HEK293 (cell line): ENCODE results near the gene ENAH.

ENCODE experiments used
- ELK4 ChIP-seq: IDR thresholded peaks from 2 replicates; pipeline ENCODE4 v1.6.1; 2011; ENCODE audit warnings: mild to moderate bottlenecking, low read depth, low read length, borderline replicate concordance
- GLI4 ChIP-seq: fragments of 450-650 bp; formaldehyde crosslinking; IDR thresholded peaks from 2 replicates; pipeline ENCODE4 v1.5.1; 2016; ENCODE audit warnings: missing biosample characterization, missing genetic modification characterization
- GLIS1 ChIP-seq: fragments of 450-650 bp; formaldehyde crosslinking; IDR thresholded peaks from 2 replicates; pipeline ENCODE4 v1.5.1; 2016; ENCODE audit warnings: missing biosample characterization, missing genetic modification characterization
- MYNN ChIP-seq: fragments of 450-650 bp; formaldehyde crosslinking; IDR thresholded peaks from 2 replicates; pipeline ENCODE4 v1.5.1; 2016; ENCODE audit warnings: missing biosample characterization, missing genetic modification characterization, borderline replicate concordance
- SALL2 ChIP-seq: fragments of 450-650 bp; formaldehyde crosslinking; IDR thresholded peaks from 2 replicates; pipeline ENCODE4 v1.5.0; 2017; ENCODE audit warnings: missing biosample characterization, mild to moderate bottlenecking, missing genetic modification characterization, borderline replicate concordance
- SCRT1 ChIP-seq: fragments of 450-650 bp; formaldehyde crosslinking; IDR thresholded peaks from 2 replicates; pipeline ENCODE4 v1.5.1; 2016; ENCODE audit warnings: missing biosample characterization, missing genetic modification characterization, borderline replicate concordance
- SCRT2 ChIP-seq: fragments of 450-650 bp; formaldehyde crosslinking; IDR thresholded peaks from 2 replicates; pipeline ENCODE4 v1.5.1; 2016; ENCODE audit warnings: missing biosample characterization, missing genetic modification characterization
- SP3 ChIP-seq: fragments of 450-650 bp; formaldehyde crosslinking; IDR thresholded peaks from 2 replicates; pipeline ENCODE4 v1.5.1; 2016; ENCODE audit warnings: missing biosample characterization, missing genetic modification characterization
- TCF7L2 ChIP-seq: IDR thresholded peaks from 2 replicates; pipeline ENCODE4 v1.6.1; 2011; ENCODE audit warnings: low read depth, mild to moderate bottlenecking, inconsistent platforms, low read length, moderate library complexity, borderline replicate concordance
- ZBTB20 ChIP-seq: fragments of 450-650 bp; formaldehyde crosslinking; IDR thresholded peaks from 2 replicates; pipeline ENCODE4 v1.5.1; 2016; ENCODE audit warnings: missing biosample characterization, missing genetic modification characterization
- ZBTB7A ChIP-seq: fragments of 450-650 bp; formaldehyde crosslinking; IDR thresholded peaks from 2 replicates; pipeline ENCODE4 v1.5.1; 2016; ENCODE audit warnings: low read depth, missing biosample characterization, missing genetic modification characterization
- ZFP3 ChIP-seq: fragments of 450-650 bp; formaldehyde crosslinking; IDR thresholded peaks from 2 replicates; pipeline ENCODE4 v1.5.1; 2016; ENCODE audit warnings: low read depth, missing biosample characterization, missing genetic modification characterization
- ZIC2 ChIP-seq: fragments of 450-650 bp; formaldehyde crosslinking; IDR thresholded peaks from 2 replicates; pipeline ENCODE4 v1.5.1; 2016; ENCODE audit warnings: missing biosample characterization, missing genetic modification characterization
- ZNF157 ChIP-seq: fragments of 450-650 bp; formaldehyde crosslinking; IDR thresholded peaks from 2 replicates; pipeline ENCODE4 v1.5.1; 2016; ENCODE audit warnings: missing biosample characterization, missing genetic modification characterization
- ZNF211 ChIP-seq: fragments of 450-650 bp; formaldehyde crosslinking; IDR thresholded peaks from 2 replicates; pipeline ENCODE4 v1.5.1; 2016; ENCODE audit warnings: low read depth, missing biosample characterization, missing genetic modification characterization
- ZNF26 ChIP-seq: fragments of 450-650 bp; formaldehyde crosslinking; IDR thresholded peaks from 2 replicates; pipeline ENCODE4 v1.5.1; 2016; ENCODE audit warnings: missing biosample characterization, missing genetic modification characterization
- ZNF366 ChIP-seq: fragments of 450-650 bp; formaldehyde crosslinking; conservative IDR thresholded peaks from 2 replicates; pipeline ENCODE4 v1.5.1; 2016; ENCODE audit warnings: missing biosample characterization, missing genetic modification characterization
- ZNF404 ChIP-seq: fragments of 450-650 bp; formaldehyde crosslinking; IDR thresholded peaks from 2 replicates; pipeline ENCODE4 v1.5.1; 2017; ENCODE audit warnings: missing biosample characterization, missing genetic modification characterization
- ZNF426 ChIP-seq: fragments of 450-650 bp; formaldehyde crosslinking; IDR thresholded peaks from 2 replicates; pipeline ENCODE4 v1.5.1; 2017; ENCODE audit warnings: missing biosample characterization, missing genetic modification characterization, mild to moderate bottlenecking, inconsistent platforms, moderate library complexity
- ZNF473 ChIP-seq: fragments of 450-650 bp; formaldehyde crosslinking; IDR thresholded peaks from 2 replicates; pipeline ENCODE4 v1.5.1; 2017; ENCODE audit warnings: missing biosample characterization, missing genetic modification characterization
- ZNF501 ChIP-seq: fragments of 450-650 bp; formaldehyde crosslinking; IDR thresholded peaks from 2 replicates; pipeline ENCODE4 v1.5.1; 2016; ENCODE audit warnings: missing biosample characterization, missing genetic modification characterization
- ZNF521 ChIP-seq: fragments of 450-650 bp; formaldehyde crosslinking; IDR thresholded peaks from 2 replicates; pipeline ENCODE4 v1.5.1; 2017; ENCODE audit warnings: missing biosample characterization, mild to moderate bottlenecking, missing genetic modification characterization
- ZNF548 ChIP-seq: fragments of 450-650 bp; formaldehyde crosslinking; IDR thresholded peaks from 2 replicates; pipeline ENCODE4 v1.5.1; 2016; ENCODE audit warnings: missing biosample characterization, missing genetic modification characterization
- ZNF571 ChIP-seq: fragments of 450-650 bp; formaldehyde crosslinking; IDR thresholded peaks from 2 replicates; pipeline ENCODE4 v1.5.0; 2017; ENCODE audit warnings: missing biosample characterization, missing genetic modification characterization
- ZNF585B ChIP-seq: fragments of 450-650 bp; formaldehyde crosslinking; IDR thresholded peaks from 2 replicates; pipeline ENCODE4 v1.5.1; 2016; ENCODE audit warnings: missing biosample characterization, missing genetic modification characterization
- ZNF600 ChIP-seq: fragments of 450-650 bp; formaldehyde crosslinking; IDR thresholded peaks from 2 replicates; pipeline ENCODE4 v1.5.1; 2016; ENCODE audit warnings: missing biosample characterization, missing genetic modification characterization
- ZNF645 ChIP-seq: fragments of 450-650 bp; formaldehyde crosslinking; IDR thresholded peaks from 2 replicates; pipeline ENCODE4; 2016; ENCODE audit warnings: missing biosample characterization, missing genetic modification characterization
- ZNF654 ChIP-seq: fragments of 450-650 bp; formaldehyde crosslinking; IDR thresholded peaks from 2 replicates; pipeline ENCODE4 v1.5.1; 2016; ENCODE audit warnings: low read depth, missing biosample characterization, missing genetic modification characterization
- ZNF660 ChIP-seq: fragments of 450-650 bp; IDR thresholded peaks from 2 replicates; pipeline ENCODE4 v1.5.1; 2018; ENCODE audit warnings: missing biosample characterization, mild to moderate bottlenecking, missing genetic modification characterization
- ZNF677 ChIP-seq: fragments of 450-650 bp; IDR thresholded peaks from 2 replicates; pipeline ENCODE4 v1.5.0; 2018; ENCODE audit warnings: missing biosample characterization, mild to moderate bottlenecking, missing genetic modification characterization, moderate library complexity
- ZNF701 ChIP-seq: fragments of 450-650 bp; formaldehyde crosslinking; IDR thresholded peaks from 2 replicates; pipeline ENCODE4 v1.5.1; 2016; ENCODE audit warnings: missing biosample characterization, missing genetic modification characterization
- ZNF747 ChIP-seq: fragments of 450-650 bp; formaldehyde crosslinking; IDR thresholded peaks from 2 replicates; pipeline ENCODE4 v1.5.1; 2016; ENCODE audit warnings: missing biosample characterization, missing genetic modification characterization
- ZNF791 ChIP-seq: fragments of 450-650 bp; formaldehyde crosslinking; IDR thresholded peaks from 2 replicates; pipeline ENCODE4 v1.5.1; 2016; ENCODE audit warnings: missing biosample characterization, missing genetic modification characterization
- ZSCAN30 ChIP-seq: fragments of 450-650 bp; IDR thresholded peaks from 2 replicates; pipeline ENCODE4 v1.5.1; 2018; ENCODE audit warnings: missing biosample characterization, mild to moderate bottlenecking, missing genetic modification characterization, moderate library complexity
- TF ChIP-seq, protein P1 (sequence below): fragments of 450-650 bp; formaldehyde crosslinking; IDR thresholded peaks from 2 replicates; pipeline ENCODE4 v1.5.1; 2016; ENCODE audit warnings: missing biosample characterization, missing genetic modification characterization

The ENAH gene

GRCh38 chr1:225655509-225656258 lies 2.8 kb upstream of the ENAH start (continued):
- TF ChIP-seq ELK4, result no peak
- TF ChIP-seq ZNF548 (tag by site-specific recombination), result no peak
- no peak for TF ChIP-seq MYNN (tag by site-specific recombination)
- no peak for TF ChIP-seq SALL2
- TF ChIP-seq ZNF660 (tag by site-specific recombination), result peak; percentile 96
- peak; percentile 91 for TF ChIP-seq ZBTB20
- no peak for TF ChIP-seq ZNF26
- TF ChIP-seq ZNF654 (tag by site-specific recombination), result no peak; the same call in 1 of the 2 replicates
- TF ChIP-seq ZNF366 (tag by site-specific recombination), result peak; percentile 97
- TF ChIP-seq ZNF571, result no peak
- TF ChIP-seq ZNF404 (tag by site-specific recombination), result no peak
- TF ChIP-seq ZNF585B (tag by site-specific recombination), result peak; percentile 47
- no peak for TF ChIP-seq ZNF747
- peak; percentile 46 for TF ChIP-seq GLIS1 (tag by site-specific recombination)
- no peak for TF ChIP-seq ZNF791 (tag by site-specific recombination)
- TF ChIP-seq ZNF211 (tag by site-specific recombination), result no peak
- no peak; the same call in 1 of the 2 replicates for TF ChIP-seq ZBTB7A (tag by site-specific recombination)
- TF ChIP-seq GLI4 (tag by site-specific recombination), result peak; percentile 86
- TF ChIP-seq ZNF645 (tag by site-specific recombination), result no peak
- TF ChIP-seq SP3, result peak; percentile 60
- peak; percentile 84; the same call in 1 of the 2 replicates for TF ChIP-seq ZSCAN30 (tag by site-specific recombination)
- no peak for TF ChIP-seq ZNF701 (tag by site-specific recombination)
- no peak for TF ChIP-seq ZNF426
- no peak; the same call in none of the 2 replicates for TF ChIP-seq SCRT2 (tag by site-specific recombination)
- TF ChIP-seq ZNF501 (tag by site-specific recombination), result peak; percentile 59
- TF ChIP-seq ZNF521 (tag by site-specific recombination), result no peak
- TF ChIP-seq ZNF677 (tag by site-specific recombination), result peak; percentile 74; the same call in 1 of the 2 replicates
- peak; percentile 55; the same call in 1 of the 2 replicates for TF ChIP-seq ZFP3 (tag by site-specific recombination)
- no peak for TF ChIP-seq SCRT1 (tag by site-specific recombination)
- TF ChIP-seq, protein P1, sequence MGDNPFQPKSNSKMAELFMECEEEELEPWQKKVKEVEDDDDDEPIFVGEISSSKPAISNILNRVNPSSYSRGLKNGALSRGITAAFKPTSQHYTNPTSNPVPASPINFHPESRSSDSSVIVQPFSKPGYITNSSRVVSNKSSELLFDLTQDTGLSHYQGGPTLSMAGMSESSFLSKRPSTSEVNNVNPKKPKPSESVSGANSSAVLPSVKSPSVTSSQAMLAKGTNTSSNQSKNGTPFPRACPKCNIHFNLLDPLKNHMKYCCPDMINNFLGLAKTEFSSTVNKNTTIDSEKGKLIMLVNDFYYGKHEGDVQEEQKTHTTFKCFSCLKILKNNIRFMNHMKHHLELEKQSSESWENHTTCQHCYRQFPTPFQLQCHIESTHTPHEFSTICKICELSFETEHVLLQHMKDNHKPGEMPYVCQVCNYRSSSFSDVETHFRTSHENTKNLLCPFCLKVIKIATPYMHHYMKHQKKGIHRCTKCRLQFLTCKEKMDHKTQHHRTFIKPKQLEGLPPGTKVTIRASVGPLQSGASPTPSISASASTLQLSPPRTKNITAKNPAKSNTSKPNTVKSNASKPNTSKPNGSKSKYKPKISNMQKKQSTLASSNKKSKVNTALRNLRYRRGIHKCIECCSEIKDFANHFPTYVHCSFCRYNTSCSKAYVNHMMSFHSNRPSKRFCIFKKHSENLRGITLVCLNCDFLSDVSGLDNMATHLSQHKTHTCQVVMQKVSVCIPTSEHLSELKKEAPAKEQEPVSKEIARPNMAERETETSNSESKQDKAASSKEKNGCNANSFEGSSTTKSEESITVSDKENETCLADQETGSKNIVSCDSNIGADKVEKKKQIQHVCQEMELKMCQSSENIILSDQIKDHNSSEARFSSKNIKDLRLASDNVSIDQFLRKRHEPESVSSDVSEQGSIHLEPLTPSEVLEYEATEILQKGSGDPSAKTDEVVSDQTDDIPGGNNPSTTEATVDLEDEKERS, result no peak
- TF ChIP-seq TCF7L2, result no peak
- TF ChIP-seq ZIC2 (tag by site-specific recombination), result no peak
- TF ChIP-seq ZNF473 (tag by site-specific recombination), result no peak
- TF ChIP-seq ZNF600 (tag by site-specific recombination), result peak; percentile 99
- no peak for TF ChIP-seq ZNF157 (tag by site-specific recombination)
